Choroid plexus epithelial cell (primary cell): ENCODE measurements around the gene UBE2H.
A peak's percentile ranks its signal among the peaks of the same experiment; 100 is the strongest.
"Not testable (repeated sequence)": the region's sequence is repeated elsewhere in the genome, so short reads cannot be mapped to it uniquely, and the experiment has no call there.

Source experiments
- DNase-seq: peaks from one replicate; pipeline ENCODE4 v3.0.0-alpha.2; 2010; ENCODE audit warnings: low read depth
- H3K4me3 ChIP-seq: 2 replicates; pipeline ENCODE4 v1.5.1; 2011; ENCODE audit warnings: low read depth, mild to moderate bottlenecking, control low read depth, low read length, moderate library complexity
- TF ChIP-seq, protein P1 (sequence below): conservative IDR thresholded peaks from 2 replicates; pipeline ENCODE4 v1.5.1; 2011; ENCODE audit warnings: low read depth, mild to moderate bottlenecking, control low read depth, inconsistent platforms, low read length, moderate library complexity

Gene UBE2H

DNA sequence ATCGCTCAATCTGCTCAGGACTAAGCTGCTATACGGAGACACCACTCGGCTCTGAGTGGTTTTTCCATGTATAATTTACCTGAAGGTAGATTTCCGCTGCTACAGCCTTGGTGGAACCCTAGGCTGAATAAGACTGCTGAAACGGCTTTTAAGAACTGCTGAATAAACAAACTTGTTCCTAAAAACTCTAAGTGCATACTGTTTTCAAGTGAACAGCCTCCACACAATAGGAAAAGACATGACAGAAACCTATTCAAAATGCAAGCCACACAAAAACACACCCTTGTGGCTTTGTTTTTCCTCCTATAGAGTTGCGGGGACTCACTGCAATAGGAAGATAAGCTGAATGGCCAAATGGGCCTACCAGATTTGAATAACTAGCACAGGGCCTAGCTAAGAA lies 117.2 kb downstream of the UBE2H start:
- DNase-seq: no peak
- TF ChIP-seq, protein P1, sequence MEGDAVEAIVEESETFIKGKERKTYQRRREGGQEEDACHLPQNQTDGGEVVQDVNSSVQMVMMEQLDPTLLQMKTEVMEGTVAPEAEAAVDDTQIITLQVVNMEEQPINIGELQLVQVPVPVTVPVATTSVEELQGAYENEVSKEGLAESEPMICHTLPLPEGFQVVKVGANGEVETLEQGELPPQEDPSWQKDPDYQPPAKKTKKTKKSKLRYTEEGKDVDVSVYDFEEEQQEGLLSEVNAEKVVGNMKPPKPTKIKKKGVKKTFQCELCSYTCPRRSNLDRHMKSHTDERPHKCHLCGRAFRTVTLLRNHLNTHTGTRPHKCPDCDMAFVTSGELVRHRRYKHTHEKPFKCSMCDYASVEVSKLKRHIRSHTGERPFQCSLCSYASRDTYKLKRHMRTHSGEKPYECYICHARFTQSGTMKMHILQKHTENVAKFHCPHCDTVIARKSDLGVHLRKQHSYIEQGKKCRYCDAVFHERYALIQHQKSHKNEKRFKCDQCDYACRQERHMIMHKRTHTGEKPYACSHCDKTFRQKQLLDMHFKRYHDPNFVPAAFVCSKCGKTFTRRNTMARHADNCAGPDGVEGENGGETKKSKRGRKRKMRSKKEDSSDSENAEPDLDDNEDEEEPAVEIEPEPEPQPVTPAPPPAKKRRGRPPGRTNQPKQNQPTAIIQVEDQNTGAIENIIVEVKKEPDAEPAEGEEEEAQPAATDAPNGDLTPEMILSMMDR: no peak
- no peak overlapping the region for H3K4me3 ChIP-seq

DNA sequence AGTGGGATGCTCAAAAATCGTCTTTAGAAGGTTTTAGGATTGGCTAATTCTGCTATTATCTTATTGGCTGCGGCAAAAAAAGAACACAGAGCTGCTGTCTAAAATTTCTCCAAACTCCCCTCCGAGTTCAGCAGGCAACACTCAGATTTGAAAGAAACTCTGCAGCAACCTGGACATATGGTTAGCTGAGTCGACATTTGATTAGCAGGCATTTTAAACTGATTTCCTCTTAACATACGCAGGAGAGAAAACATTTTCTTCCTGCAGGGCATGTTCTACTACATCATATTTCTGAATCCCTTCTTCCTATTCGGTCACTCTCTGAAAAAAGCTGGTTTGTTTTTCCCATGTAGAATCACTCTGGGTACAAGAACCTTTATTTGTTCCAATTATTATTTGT lies 119.4 kb downstream of the UBE2H start:
- DNase-seq: not testable (repeated sequence)

DNA sequence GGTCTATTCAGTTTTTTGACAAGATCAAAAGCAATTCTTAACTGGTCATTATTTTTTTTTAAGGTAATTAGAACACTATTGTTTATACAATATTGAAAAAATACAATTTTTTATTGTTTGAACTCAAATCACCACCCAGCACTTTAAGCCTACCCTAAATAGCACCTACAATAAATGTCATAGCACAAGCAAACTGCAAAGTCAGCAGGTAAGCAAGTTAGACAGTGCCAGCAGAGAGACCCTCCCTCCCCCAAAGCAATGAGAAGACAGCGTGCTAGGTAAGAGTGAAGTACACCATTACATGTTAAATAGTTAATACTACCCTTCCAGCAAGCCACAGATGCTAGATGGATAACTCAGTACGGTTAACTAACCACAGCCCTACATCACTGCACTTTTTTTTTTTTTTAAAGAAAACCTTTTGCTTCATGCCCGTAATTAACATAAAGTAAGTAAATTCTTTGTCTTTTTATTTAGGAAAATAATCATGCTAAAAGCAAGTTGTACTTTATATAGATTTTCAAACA lies 120.0 kb downstream of the UBE2H start:
- no peak for DNase-seq
- TF ChIP-seq, protein P1: no peak
- H3K4me3 ChIP-seq: no peak overlapping the region

More for the DNA sequence above, 119.4 kb downstream of the UBE2H start:
- not testable (repeated sequence) for H3K4me3 ChIP-seq

DNA sequence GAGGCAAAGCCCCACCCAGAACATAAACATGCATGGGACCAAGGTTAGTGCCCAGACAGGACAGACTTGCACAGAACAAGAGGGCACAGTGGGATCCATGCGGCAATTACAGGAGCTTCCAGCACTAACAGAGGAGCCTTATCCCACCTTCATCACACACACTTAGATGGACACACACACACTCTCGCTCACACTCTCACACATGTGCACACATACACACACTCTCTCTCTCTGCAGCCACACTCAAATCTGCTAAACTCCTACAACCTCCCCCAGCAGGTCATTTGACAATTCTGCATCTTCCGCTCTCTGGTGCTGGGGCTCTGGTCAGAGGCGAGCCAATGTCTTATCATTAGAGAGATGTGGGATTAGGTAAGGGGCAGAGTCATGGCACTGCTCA lies 120.5 kb downstream of the UBE2H start:
- TF ChIP-seq, protein P1: no peak
- no peak for DNase-seq
- H3K4me3 ChIP-seq: no peak overlapping the region

DNA sequence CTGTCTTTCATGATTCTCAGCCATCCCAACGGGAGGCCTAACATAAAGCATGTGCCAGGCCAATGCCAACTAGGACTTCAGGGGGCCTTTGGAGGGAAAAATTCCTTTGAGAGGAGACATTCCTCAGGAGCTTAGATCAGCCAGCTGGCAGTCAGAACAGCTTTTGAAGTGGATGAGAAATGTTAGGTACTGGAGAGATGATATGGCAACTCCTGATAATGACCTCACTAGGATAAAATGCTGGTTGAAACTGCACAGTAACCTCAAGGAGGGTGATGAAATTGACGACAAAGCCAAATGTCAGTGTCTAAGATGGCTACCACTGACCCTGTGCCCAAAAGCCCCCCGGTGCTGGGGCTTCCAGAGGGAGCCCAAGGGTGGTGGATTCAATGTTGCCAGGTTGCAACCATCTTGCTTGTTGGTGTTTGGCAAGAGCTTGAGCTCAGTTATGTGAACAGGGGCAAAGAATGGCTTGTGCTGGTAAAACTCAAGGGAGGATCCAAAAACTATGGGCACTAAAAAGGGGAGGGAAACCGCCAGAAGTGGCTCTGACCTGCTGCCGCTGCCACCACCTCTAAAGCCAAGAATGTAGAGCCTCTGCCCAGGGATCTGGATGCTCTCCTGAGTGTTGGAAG lies 121.2 kb downstream of the UBE2H start:
- DNase-seq: peak; percentile 95
- TF ChIP-seq, protein P1: no peak
- no peak overlapping the region for H3K4me3 ChIP-seq

DNA sequence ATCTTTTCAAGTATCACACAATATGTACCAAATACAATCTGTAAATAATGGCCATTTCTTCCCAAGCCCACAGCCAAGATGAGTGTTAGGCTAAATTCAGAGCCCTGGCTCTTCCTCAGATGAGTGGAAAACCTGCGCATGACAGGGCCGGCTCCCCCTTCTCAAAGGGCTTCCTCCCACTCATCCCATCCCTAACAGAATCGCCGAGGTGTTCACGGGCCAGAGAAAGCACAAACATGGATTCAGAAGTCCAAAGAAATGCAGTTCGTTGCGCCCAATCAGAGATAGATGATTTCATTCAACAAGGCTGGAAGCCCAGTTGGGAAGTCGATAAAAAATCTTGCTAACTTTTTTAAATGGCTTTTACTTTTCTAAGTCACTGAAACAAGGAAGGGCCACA lies 121.8 kb downstream of the UBE2H start:
- TF ChIP-seq, protein P1: no peak
- DNase-seq: no peak
- no peak overlapping the region for H3K4me3 ChIP-seq

DNA sequence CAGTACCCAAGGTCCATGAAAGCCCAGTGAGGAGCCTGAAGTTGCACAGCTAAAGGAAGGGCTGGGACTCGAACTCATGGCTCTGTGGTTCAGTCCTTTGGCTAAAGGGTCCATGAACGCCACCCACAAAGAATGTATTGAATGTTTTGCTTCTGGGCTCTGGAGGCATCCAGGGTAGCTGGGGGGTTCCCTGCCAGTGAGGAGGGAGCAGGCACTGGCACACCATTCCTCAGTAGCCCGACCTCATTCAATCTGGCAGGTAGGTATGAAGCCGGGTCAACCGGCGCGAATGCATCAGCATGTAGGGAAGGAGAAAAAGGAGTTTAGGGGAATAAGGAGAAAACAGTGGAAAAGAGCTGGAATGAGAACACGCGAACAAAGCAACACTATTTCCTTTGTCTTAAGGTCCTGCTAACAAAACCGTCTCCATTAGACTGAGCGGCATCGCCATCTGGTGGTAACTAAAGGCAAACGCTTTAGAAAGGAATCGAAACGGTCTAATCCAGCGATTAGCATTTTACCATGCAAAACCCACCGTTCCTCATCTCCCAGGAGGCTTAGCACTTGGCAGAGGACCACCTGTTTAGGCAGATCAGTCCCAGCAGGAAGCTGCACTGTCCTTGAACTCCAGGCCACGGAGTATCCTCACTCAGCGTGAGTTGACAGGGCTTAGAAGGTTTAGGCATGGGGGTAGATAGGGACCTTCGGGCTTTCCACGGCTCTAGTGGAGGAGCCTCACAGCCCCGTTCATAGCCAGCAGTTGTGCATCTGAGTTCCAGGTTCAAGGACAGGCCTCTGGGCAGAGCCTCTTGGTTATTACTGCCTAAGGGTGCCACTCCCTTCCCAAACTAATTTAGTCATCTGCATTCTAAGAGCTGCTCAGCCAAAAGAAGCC lies 122.8 kb downstream of the UBE2H start:
- peak; percentile 92 for DNase-seq
- TF ChIP-seq, protein P1: peak; percentile 88
- no peak overlapping the region for H3K4me3 ChIP-seq
